GM12878 (cell line): ENCODE data around the gene KRTAP5-3. TPM values are rescaled to one million over a fixed set of nuclear protein-coding genes. Genes with fewer than 3 reads are reported as not detected.

Source experiments
- ATAC-seq: fragments of 200-7000 bp; cut with Tn5 transposase; 3 replicates; pipeline ENCODE4 v1.9.1; 2020; ENCODE audit warnings: mild to moderate bottlenecking, moderate library complexity
- BruUV-seq: library from RNA; stranded (reverse); fragments of 400-500 nt; replicated peaks from 2 replicates; lab custom pipeline; 2021; lab: Mats Ljungman, UMichigan
- CTCF ChIA-PET: fragments of 300-600 bp; sonication (Branson Sonifier 250); formaldehyde crosslinking; extraction: SDS; loops from one replicate; lab custom pipeline; 2021; ENCODE audit warnings: inconsistent platforms; lab: Yijun Ruan, JAX
- POLR2A ChIA-PET: fragments of 350-600 bp; formaldehyde crosslinking; extraction: SDS; loops from one replicate; lab custom pipeline; 2021; ENCODE audit warnings: inconsistent platforms; lab: Charles Lee
- RAD21 ChIA-PET: fragments of 300-600 bp; sonication (Branson Sonifier 250); formaldehyde crosslinking; loops from one replicate; lab custom pipeline; 2023; ENCODE audit warnings: antibody characterized with exemption; ENCODE audit not compliant: unreplicated experiment; lab: Charles Lee
- SMC1A ChIA-PET: fragments of 300-600 bp; sonication (Branson Sonifier 250); formaldehyde crosslinking; loops from one replicate; lab custom pipeline; 2023; ENCODE audit not compliant: unreplicated experiment, uncharacterized antibody; lab: Charles Lee
- DNase-seq: peaks from one replicate; pipeline ENCODE4 v3.0.0-alpha.2; 2011; ENCODE audit warnings: low read depth, low spot score
- FAIRE-seq: peaks from 3 replicates; lab custom pipeline; 2011; peaks lifted over from hg19 to GRCh38; lab: Jason Lieb, UNC
- H2AFZ ChIP-seq: 2 replicates; pipeline ENCODE4 v1.6.0; 2011; ENCODE audit warnings: low read depth, low read length, control low read depth; ENCODE audit not compliant: control insufficient read depth
- H3K27ac ChIP-seq: 2 replicates; pipeline ENCODE4 v1.5.1; 2011; ENCODE audit warnings: control low read depth; ENCODE audit not compliant: control insufficient read depth, insufficient read depth
- H3K27me3 ChIP-seq, 2 experiments: replicated peaks in 1 of 2; 2 replicates each; pipeline versions ENCODE4 v1.6.0 to v1.6.1; 2011; ENCODE audit warnings: low read length in 1 of 2; ENCODE audit not compliant: control insufficient read depth in 2 of 2, insufficient read depth in 2 of 2
- H3K36me3 ChIP-seq, 2 experiments: 2 replicates each; pipeline ENCODE4 v1.5.1; 2011; ENCODE audit warnings: low read length in 1 of 2; ENCODE audit not compliant: control insufficient read depth in 2 of 2, insufficient read depth in 2 of 2
- H3K4me1 ChIP-seq: 2 replicates; pipeline ENCODE4 v1.6.1; 2011; ENCODE audit warnings: mild to moderate bottlenecking, low read length, moderate library complexity, mixed read lengths; ENCODE audit not compliant: control insufficient read depth, insufficient read depth
- H3K4me2 ChIP-seq: 2 replicates; pipeline ENCODE4 v1.6.0; 2011; ENCODE audit warnings: control low read depth; ENCODE audit not compliant: control insufficient read depth, insufficient read depth
- H3K4me3 ChIP-seq: fragments of 200-600 bp; sonication (generic); 2 replicates; pipeline ENCODE4 v1.5.1; 2016
- H3K79me2 ChIP-seq: 2 replicates; pipeline ENCODE4 v1.6.0; 2011; ENCODE audit warnings: low read length; ENCODE audit not compliant: control insufficient read depth, insufficient read depth
- H3K9ac ChIP-seq: 2 replicates; pipeline ENCODE4 v1.8.0; 2011; ENCODE audit warnings: low read length, control low read depth, mixed read lengths; ENCODE audit not compliant: control insufficient read depth, insufficient read depth
- H3K9me3 ChIP-seq: replicated peaks from 3 replicates; pipeline ENCODE4 v1.5.1; 2011; ENCODE audit warnings: mild to moderate bottlenecking, low read length; ENCODE audit not compliant: control insufficient read depth, insufficient read depth
- H4K20me1 ChIP-seq: 2 replicates; pipeline ENCODE4 v1.6.0; 2011; ENCODE audit not compliant: control insufficient read depth, insufficient read depth
- BMI1 ChIP-seq: fragments of 450-650 bp; IDR thresholded peaks from 2 replicates; pipeline ENCODE4 v1.6.1; 2016; ENCODE audit warnings: mild to moderate bottlenecking, moderate library complexity, borderline replicate concordance
- EED ChIP-seq: sonication (generic); IDR thresholded peaks from 2 replicates; pipeline ENCODE4 v1.6.1; 2016; ENCODE audit warnings: antibody characterized with exemption, low read depth
- HSF1 ChIP-seq: fragments of 150-350 bp; IDR thresholded peaks from 2 replicates; pipeline ENCODE4 v1.6.1; 2014; ENCODE audit warnings: mild to moderate bottlenecking, low read depth, low read length
- MXI1 ChIP-seq: fragments of 150-350 bp; IDR thresholded peaks from 2 replicates; pipeline ENCODE4 v1.6.1; 2011; ENCODE audit warnings: low read depth, mild to moderate bottlenecking, inconsistent platforms, low read length, improper control_type of control experiment
- NFIC ChIP-seq: IDR thresholded peaks from 2 replicates; pipeline ENCODE4 v1.6.1; 2012; ENCODE audit warnings: low read depth, mild to moderate bottlenecking, inconsistent platforms, low read length, moderate library complexity
- NFYA ChIP-seq: IDR thresholded peaks from 2 replicates; pipeline ENCODE4 v1.6.1; 2011; ENCODE audit warnings: low read depth, mild to moderate bottlenecking, low read length, improper control_type of control experiment, borderline replicate concordance
- POLR2AphosphoS2 ChIP-seq: IDR thresholded peaks from 2 replicates; pipeline ENCODE4 v1.6.1; 2011; ENCODE audit warnings: low read depth, mild to moderate bottlenecking, low read length, improper control_type of control experiment, moderate library complexity
- SMAD1 ChIP-seq: fragments of 450-650 bp; IDR thresholded peaks from 2 replicates; pipeline ENCODE4 v1.6.1; 2018; ENCODE audit warnings: mild to moderate bottlenecking, low read depth; ENCODE audit not compliant: partially characterized antibody
- ZNF622 ChIP-seq: fragments of 450-650 bp; IDR thresholded peaks from 2 replicates; pipeline ENCODE4 v1.6.1; 2017; ENCODE audit warnings: mild to moderate bottlenecking, inconsistent platforms
- WGBS: methylation state at CpG from one replicate; pipeline ENCODE4 v1.1.6; 2016; ENCODE audit warnings: low lambda C conversion rate; ENCODE audit not compliant: insufficient replicate concordance, insufficient coverage; ENCODE audit errors: missing lambda C conversion rate; 5-methylcytosine and 5-hydroxymethylcytosine counted together
- in situ Hi-C: fragments of 300-500 bp; cut with MboI; formaldehyde crosslinking; loops from 9 replicates; pipeline ENCODE4 v1.14.3; 2018; ENCODE audit warnings: mixed read lengths
- intact Hi-C: fragments of 100-400 bp; cut with micrococcal nuclease; formaldehyde crosslinking; loops from one replicate; pipeline ENCODE4 v1.14.2; 2022; ENCODE audit not compliant: unreplicated experiment
- polyA plus RNA-seq, 11 experiments: library from polyadenylated mRNA; depleted of rRNA in 4 of 11; unstranded in 6 of 11; stranded (reverse) in 5 of 11; fragments of >200 nt; fragmentation: Nextera tagmentation in 4 of 11; fragmentation: Illumina TruSeq in 1 of 11; extraction: Ambion mirVana in 4 of 11; extraction: Trizol in 1 of 11; gene quantifications; 1 replicate in 1 of 11; 2 replicates in 10 of 11; pipeline versions ENCODE4 v1.2.1 to v1.2.3, GENCODE V29; 2011 to 2016; ENCODE audit warnings: inconsistent platforms in 2 of 11, missing spikeins in 2 of 11, low read depth in 1 of 11
- total RNA-seq, 4 experiments: library from RNA; depleted of rRNA in 3 of 4; stranded (reverse); fragments of >200 nt in 3 of 4; fragmentation: Illumina TruSeq in 1 of 4; extraction: Trizol in 1 of 4; gene quantifications; 2 replicates each; pipeline versions ENCODE4 v1.2.1 to v1.2.3, GENCODE V29; 2013 to 2021

The KRTAP5-3 gene
- total and polyA plus RNA-seq, 10 of the 15 experiments (the other 5 are each of a cell fraction or from before 2014, with no cell fraction given): not detected

- CTCF ChIA-PET: interaction anchor here (1.1 kb wide), 1 partner anchor 9 kb away, joined by 3 read pairs; no protein-coding TSS in a partner anchor
- no peak overlapping the region for H3K4me2 ChIP-seq
- peaks cover 2 to 3% of the 10 kb centered on the region in 2 experiments; a peak in 3 of 4 replicates for H3K27me3 ChIP-seq
- in situ Hi-C loops (no loop called here), intact Hi-C loops (no loop called here)
- H3K9ac ChIP-seq: no peak overlapping the region
- H2AFZ ChIP-seq: no peak overlapping the region
- no peaks in the 10 kb centered on the region for H4K20me1 ChIP-seq
- H3K79me2 ChIP-seq: no peaks in the 10 kb centered on the region
- no peaks in the 10 kb centered on the region for H3K4me1 ChIP-seq
- FAIRE-seq (no peak), DNase-seq (no peak), ATAC-seq (peak; percentile 16; the same call in 2 of the 3 replicates)
- no peak for TF ChIP-seq HSF1
- TF ChIP-seq SMAD1: no peak
- TF ChIP-seq BMI1: peak; percentile 89
- TF ChIP-seq POLR2AphosphoS2: no peak
- TF ChIP-seq NFYA: no peak
- TF ChIP-seq EED: no peak
- TF ChIP-seq NFIC: no peak
- 0 out of 2 replicates have a peak, but pooled peaks have one; percentile 24 for TF ChIP-seq MXI1
- TF ChIP-seq ZNF622: no peak
- H3K9me3 ChIP-seq: no peaks in the 10 kb centered on the region
- H3K4me3 ChIP-seq: no peak overlapping the region
- POLR2A ChIA-PET: interaction anchor here (0.7 kb wide), 1 partner anchor 128 kb away, joined by 3 read pairs; no protein-coding TSS in a partner anchor
- BruUV-seq: no TSS peak
- WGBS: 35% methylated on average over 13 of the region's 13 CpGs
- H3K27ac ChIP-seq: no peak overlapping the region
- H3K36me3 ChIP-seq: no peaks in the 10 kb centered on the region
- SMC1A ChIA-PET: no interaction called here
- RAD21 ChIA-PET: interaction anchor here (1.4 kb wide), 1 partner anchor 60 kb away, joined by 3 read pairs; no protein-coding TSS in a partner anchor
Observed at GRCh38 chr11:1568441-1568911, 39.8 kb downstream of the KRTAP5-3 start.
